ENCODE data around the gene HSP90AA1. TPM values are rescaled to one million over a fixed set of nuclear protein-coding genes. Genes with fewer than 3 reads are reported as not detected.

Gene HSP90AA1
- total RNA-seq, 2 donors from 2014 or later: 357 to 1,349 TPM

DNA sequence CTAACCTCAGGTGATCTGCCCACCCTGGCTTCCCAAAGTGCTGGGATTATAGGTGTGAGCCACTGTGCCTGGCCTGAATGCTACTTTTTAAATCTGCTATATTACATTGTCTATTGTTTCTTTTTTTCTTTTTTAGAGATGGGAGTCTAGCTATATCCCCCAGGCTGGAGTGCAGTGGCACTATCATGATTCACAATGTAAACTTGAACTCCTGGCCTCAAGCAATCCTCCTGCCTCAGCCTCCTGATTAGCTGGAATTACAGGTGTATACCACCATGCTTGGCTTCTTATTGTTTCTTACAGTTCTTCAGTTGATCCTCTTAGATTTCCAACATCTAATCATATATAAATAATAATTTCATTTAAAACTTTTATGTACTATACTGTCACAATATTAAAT is 37.6 kb upstream of the HSP90AA1 start:
- Histone ChIP-seq H3K9me3 (no peaks in the 10 kb centered on the region), H3K27ac (no peak overlapping the region), H3K27me3 (no peaks in the 10 kb centered on the region), H3K4me3 (no peak overlapping the region), H3K36me3 (no peaks in the 10 kb centered on the region), H3K4me1 (no peaks in the 10 kb centered on the region), H3K9ac (ENCODE audit: low read depth in 2 of 2, low read length in 2 of 2) (no peak overlapping the region)
- intact Hi-C loops (cut with DNase I): no loop called here
- DNase-seq: no peak
- no peak for TF ChIP-seq CTCF (IDR thresholded peaks at IDR 0.05)

GRCh38 chr14:102121567-102121966 is 34.7 kb upstream of the HSP90AA1 start:
- H3K27ac ChIP-seq: no peak overlapping the region
- no peak for DNase-seq
- H3K36me3 ChIP-seq: no peaks in the 10 kb centered on the region
- H3K9ac ChIP-seq (ENCODE audit: low read depth in 2 of 2, low read length in 2 of 2): no peak overlapping the region
- no peak for TF ChIP-seq CTCF (IDR thresholded peaks at IDR 0.05)
- H3K4me3 ChIP-seq: no peak overlapping the region
- H3K4me1 ChIP-seq: no peaks in the 10 kb centered on the region
- H3K27me3 ChIP-seq: no peaks in the 10 kb centered on the region
- H3K9me3 ChIP-seq: no peaks in the 10 kb centered on the region
- intact Hi-C loops (cut with DNase I): no loop called here

- DNase-seq: no peak
- H3K9me3 ChIP-seq: no peaks in the 10 kb centered on the region
- H3K27me3 ChIP-seq: no peaks in the 10 kb centered on the region
- no peaks in the 10 kb centered on the region for H3K36me3 ChIP-seq
- TF ChIP-seq CTCF (IDR thresholded peaks at IDR 0.05): no peak
- H3K4me1 ChIP-seq: no peaks in the 10 kb centered on the region
- intact Hi-C loops (cut with DNase I): no loop called here
- no peak overlapping the region for H3K4me3 ChIP-seq
- no peak overlapping the region for H3K9ac ChIP-seq (ENCODE audit: low read depth in 2 of 2, low read length in 2 of 2)
- H3K27ac ChIP-seq: no peak overlapping the region
These were observed 34.0 kb upstream of the HSP90AA1 start for GRCh38 chr14:102120888-102121287.

DNA sequence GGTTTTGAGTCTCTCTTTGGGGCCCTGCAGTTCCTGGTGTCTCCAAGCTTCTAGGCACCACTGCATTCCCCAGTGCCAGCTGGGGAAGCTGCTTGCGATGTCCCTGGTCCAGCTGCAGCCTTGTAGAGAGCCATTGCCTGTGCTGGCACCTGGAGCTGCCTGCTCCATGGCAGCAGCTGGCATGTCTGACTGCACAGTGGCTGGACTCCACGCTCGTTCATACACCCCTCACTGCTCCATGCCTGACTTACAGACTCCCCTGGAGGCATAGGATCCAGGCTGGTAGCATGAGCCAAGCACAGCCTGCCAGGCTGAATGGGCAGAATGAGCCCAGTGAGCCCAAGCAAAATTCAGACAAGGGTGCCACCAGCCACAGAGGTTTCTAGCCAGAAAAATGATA is 31.0 kb upstream of the HSP90AA1 start:
- no peak for DNase-seq
- no peaks in the 10 kb centered on the region for H3K36me3 ChIP-seq
- no peaks in the 10 kb centered on the region for H3K4me1 ChIP-seq
- no peak overlapping the region for H3K9ac ChIP-seq (ENCODE audit: low read depth in 2 of 2, low read length in 2 of 2)
- no peak overlapping the region for H3K27ac ChIP-seq
- no peaks in the 10 kb centered on the region for H3K27me3 ChIP-seq
- intact Hi-C loops (cut with DNase I): no loop called here
- no peak overlapping the region for H3K4me3 ChIP-seq
- no peaks in the 10 kb centered on the region for H3K9me3 ChIP-seq
- TF ChIP-seq CTCF (IDR thresholded peaks at IDR 0.05): no peak

DNA sequence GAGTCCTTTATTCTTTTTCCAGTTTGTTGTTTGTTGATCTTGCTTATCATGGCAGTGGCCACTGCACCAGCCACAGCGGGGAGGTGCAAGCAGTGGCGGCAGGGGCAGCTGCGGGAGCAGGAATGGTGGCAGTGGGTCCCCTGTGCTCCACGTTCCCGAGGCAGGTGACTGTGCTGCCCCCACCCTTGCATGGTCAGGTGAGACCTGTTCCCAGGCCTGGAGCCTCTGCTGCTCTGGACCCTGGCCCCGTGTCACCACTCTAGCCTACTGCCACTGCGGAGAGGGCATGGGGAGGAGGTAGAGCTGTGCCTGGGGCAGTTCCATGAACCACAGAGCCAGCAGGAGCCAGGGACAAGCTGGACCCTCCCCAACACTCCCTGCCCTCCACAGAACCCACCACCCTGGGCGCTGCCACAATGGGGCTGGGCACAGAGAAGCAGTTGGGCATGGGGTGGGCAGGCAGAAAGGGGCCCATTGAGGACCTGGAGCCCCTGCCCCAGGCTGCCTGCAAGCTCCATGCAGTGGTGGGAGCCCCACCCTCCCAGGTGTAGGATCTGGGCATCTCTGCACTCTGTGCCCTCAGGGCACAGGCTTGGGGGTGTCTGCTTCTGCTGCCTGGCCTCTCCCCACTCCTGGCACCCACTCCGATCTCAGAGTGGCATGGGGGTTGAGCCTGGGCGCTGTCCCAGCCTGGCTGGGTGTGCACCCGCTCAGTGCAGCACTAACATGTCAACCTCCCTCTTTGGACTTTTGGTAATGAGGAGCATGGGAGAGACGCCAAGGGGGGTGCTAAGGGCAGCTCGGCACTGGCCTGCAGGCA is 29.7 kb upstream of the HSP90AA1 start:
- no peaks in the 10 kb centered on the region for H3K27me3 ChIP-seq
- no peak for TF ChIP-seq CTCF (IDR thresholded peaks at IDR 0.05)
- no peaks in the 10 kb centered on the region for H3K4me1 ChIP-seq
- H3K36me3 ChIP-seq: no peaks in the 10 kb centered on the region
- H3K9me3 ChIP-seq: no peaks in the 10 kb centered on the region
- DNase-seq: no peak
- no peak overlapping the region for H3K27ac ChIP-seq
- no peak overlapping the region for H3K9ac ChIP-seq (ENCODE audit: low read depth in 2 of 2, low read length in 2 of 2)
- H3K4me3 ChIP-seq: no peak overlapping the region
- intact Hi-C loops (cut with DNase I): no loop called here
